Stimulated activated effector memory CD8-positive, alpha-beta T cell treated with anti-CD3 and anti-CD28 coated beads, Interleukin-12 subunit alpha, Interleukin-12 subunit beta, amount 100 ng/mL, for 72 hours (primary cell): ENCODE measurements around the gene SP2.
A peak's percentile ranks its signal among the peaks of the same experiment; 100 is the strongest.

ENCODE experiments used
- ATAC-seq: fragments of 150-1000 bp; cut with Tn5 transposase; 2 replicates; pipeline ENCODE4 v1.10.0; 2021
- DNase-seq, 2 donors: peaks; one replicate each; pipeline ENCODE4 v3.0.0; 2021 to 2022; ENCODE audit warnings: low spot score in 2 of 2
- H3K27ac Mint-ChIP-seq: one replicate; pipeline ENCODE4 v1.8.0; 2022; ENCODE audit warnings: mild to moderate bottlenecking, mixed read lengths
- H3K36me3 Mint-ChIP-seq: one replicate; pipeline ENCODE4 v1.8.0; 2022; ENCODE audit warnings: mild to moderate bottlenecking, mixed read lengths
- H3K4me1 Mint-ChIP-seq: one replicate; pipeline ENCODE4 v1.8.0; 2022; ENCODE audit warnings: mixed read lengths
- H3K4me3 Mint-ChIP-seq: one replicate; pipeline ENCODE4 v1.8.0; 2022; ENCODE audit warnings: mild to moderate bottlenecking, mixed read lengths
- H3K9me3 Mint-ChIP-seq: one replicate; pipeline ENCODE4 v1.8.0; 2022; ENCODE audit warnings: mixed read lengths

The SP2 gene

GRCh38 chr17:47862621-47863440, 33.2 kb upstream of the SP2 start:
- Mint-ChIP-seq H3K9me3 (no peaks in the 10 kb centered on the region), H3K4me1 (peaks cover 9% of the 10 kb centered on the region), H3K36me3 (no peaks in the 10 kb centered on the region), H3K4me3 (no peak overlapping the region), H3K27ac (no peak overlapping the region)
- ATAC-seq: peak; percentile 49
- DNase-seq: no peak

- no peak for DNase-seq
- Mint-ChIP-seq H3K9me3 (no peaks in the 10 kb centered on the region), H3K27ac (no peak overlapping the region), H3K36me3 (no peaks in the 10 kb centered on the region), H3K4me3 (no peak overlapping the region), H3K4me1 (peaks cover 9% of the 10 kb centered on the region)
- no peak for ATAC-seq
Observed at GRCh38 chr17:47864791-47865216, 31.2 kb upstream of the SP2 start.

DNA sequence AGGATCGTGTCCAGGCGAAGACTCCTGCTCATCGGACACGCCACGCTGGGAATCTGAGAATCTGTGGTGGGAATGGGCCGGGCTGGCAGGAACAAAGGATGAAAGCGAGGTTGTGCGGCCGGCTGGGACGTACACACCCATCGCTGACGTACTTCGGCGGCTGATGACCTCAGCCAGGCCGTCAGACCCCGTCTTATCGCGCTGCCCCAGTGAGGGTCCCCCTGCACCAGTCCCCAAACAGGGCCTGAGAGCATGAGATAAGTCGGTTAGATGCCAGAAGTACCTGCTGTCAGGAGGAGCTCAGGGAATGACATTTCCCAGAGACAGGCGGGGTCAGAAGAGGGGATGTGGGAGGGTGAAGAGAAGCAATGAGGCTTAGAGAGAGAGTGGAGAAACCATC, 29.1 kb upstream of the SP2 start:
- H3K4me3 Mint-ChIP-seq: no peak overlapping the region
- no peaks in the 10 kb centered on the region for H3K36me3 Mint-ChIP-seq
- H3K9me3 Mint-ChIP-seq: no peaks in the 10 kb centered on the region
- ATAC-seq (no peak), DNase-seq (no peak)
- H3K4me1 Mint-ChIP-seq: peaks cover 9% of the 10 kb centered on the region
- no peak overlapping the region for H3K27ac Mint-ChIP-seq

DNA sequence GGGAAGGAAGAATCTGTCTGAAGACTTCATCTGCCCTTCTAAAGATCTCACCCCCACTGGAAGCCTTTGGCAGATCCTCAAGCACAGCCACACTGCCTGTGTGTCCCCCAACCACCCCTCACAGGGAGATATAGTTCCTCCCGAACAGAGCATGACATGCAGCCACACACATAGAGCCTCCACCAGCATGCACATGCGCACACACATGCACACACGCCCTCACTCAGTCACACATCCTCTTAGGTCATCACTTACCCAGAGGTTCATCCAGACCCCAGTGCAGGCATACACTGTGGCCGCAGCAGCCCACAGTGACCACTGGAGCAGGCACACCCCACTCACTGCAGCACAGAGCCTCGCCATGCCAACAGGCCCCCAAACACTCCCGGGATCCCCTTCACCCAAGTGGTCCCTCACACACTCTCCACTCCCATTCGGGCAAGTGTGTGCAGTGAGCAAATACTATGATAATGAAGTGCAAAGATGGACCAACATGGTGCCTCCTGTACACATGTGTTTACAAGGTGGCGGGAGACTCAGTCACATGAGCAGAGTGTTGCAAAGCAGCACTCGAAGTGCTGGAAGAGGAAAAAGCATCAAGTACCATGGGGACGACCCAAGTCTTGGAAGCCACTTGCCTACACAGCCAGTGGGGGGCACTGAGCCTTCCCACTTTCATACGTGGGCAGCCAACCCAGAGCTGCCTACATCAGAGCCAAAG, 28.1 kb upstream of the SP2 start:
- peak; percentile 31 for ATAC-seq
- no peaks in the 10 kb centered on the region for H3K36me3 Mint-ChIP-seq
- H3K27ac Mint-ChIP-seq: no peak overlapping the region
- peaks cover 8% of the 10 kb centered on the region for H3K4me1 Mint-ChIP-seq
- H3K9me3 Mint-ChIP-seq: no peaks in the 10 kb centered on the region
- DNase-seq: no peak
- no peak overlapping the region for H3K4me3 Mint-ChIP-seq

DNA sequence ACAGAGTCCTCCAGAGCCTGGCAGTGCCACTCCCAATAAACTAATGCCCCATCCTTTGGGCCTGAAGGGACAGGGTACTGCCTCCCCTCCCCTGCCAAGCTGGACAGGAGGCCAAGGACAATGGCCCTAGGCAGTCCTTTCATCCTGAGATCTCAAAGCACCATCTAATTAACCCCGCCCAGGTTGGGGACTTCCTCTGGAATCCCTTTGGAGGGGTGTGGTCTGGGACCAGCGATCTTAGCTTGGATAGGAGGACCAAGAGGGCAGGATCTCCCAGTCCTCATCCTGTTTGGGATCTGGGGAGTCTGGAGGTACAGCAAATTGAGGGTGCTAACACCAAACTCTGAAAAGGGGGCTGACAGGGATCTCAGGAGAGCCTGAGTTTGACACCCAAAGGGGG, 26.9 kb upstream of the SP2 start:
- Mint-ChIP-seq H3K4me3 (no peak overlapping the region), H3K9me3 (no peaks in the 10 kb centered on the region), H3K36me3 (no peaks in the 10 kb centered on the region), H3K4me1 (peaks cover 5% of the 10 kb centered on the region), H3K27ac (no peak overlapping the region)
- no peak for ATAC-seq
- no peak for DNase-seq

GRCh38 chr17:47870056-47870455, 26.0 kb upstream of the SP2 start:
- no peak for DNase-seq
- Mint-ChIP-seq H3K4me1 (no peaks in the 10 kb centered on the region), H3K4me3 (no peak overlapping the region), H3K36me3 (no peaks in the 10 kb centered on the region), H3K9me3 (no peaks in the 10 kb centered on the region), H3K27ac (no peak overlapping the region)
- ATAC-seq: no peak

DNA sequence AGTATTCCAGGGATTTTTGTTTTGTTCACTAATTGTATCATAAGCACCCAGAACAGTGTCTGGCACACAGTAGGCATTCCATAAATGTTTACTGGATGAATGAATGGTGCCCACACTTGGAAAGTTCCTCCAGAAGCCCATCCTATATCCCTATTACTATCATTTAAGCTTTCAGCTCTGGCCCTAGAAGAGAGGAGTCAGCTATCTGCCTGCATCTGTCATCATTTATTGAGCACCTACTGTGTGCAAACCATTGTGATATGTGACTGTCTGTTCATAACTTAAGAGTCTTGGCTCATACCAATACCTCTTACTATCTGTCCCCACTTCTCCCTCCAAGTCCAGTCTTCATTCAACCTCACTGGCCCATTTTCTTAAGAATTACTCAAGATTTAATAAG, 25.0 kb upstream of the SP2 start:
- Mint-ChIP-seq H3K27ac (no peak overlapping the region), H3K4me3 (no peak overlapping the region), H3K9me3 (no peaks in the 10 kb centered on the region), H3K4me1 (no peaks in the 10 kb centered on the region), H3K36me3 (no peaks in the 10 kb centered on the region)
- ATAC-seq: no peak
- no peak for DNase-seq

DNA sequence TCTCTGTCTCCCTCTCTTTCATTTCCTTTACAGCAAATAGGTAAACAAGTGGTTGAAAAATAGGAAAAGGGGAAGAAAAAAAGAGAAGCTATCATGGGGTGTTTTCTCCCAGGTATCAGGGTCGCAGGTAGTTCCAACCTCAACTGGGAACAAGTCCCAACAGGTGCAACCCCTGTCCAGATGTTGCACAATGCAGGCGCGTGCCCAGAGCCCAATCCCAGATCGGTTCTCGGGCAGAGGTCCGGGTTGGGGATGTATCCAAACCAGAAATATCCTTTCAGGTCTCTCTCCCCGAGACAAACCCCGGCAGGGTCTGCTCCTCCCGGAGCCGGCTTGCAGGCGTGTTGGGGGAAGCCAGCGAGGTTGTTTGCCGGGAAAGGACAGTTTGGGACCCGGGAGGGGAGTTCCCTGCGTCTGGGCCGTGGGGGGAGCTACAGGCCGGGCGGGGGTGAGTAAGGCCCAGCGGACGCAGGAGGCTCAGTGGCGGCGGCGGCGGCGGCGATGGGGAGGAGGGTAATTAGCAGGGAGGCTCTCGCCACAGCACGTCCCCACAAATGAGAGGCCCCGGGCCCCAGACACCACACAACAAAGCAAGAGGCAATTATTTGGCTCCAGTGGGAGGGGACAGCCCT, 23.9 kb upstream of the SP2 start:
- DNase-seq (no peak), ATAC-seq (no peak)
- no peaks in the 10 kb centered on the region for H3K9me3 Mint-ChIP-seq
- H3K36me3 Mint-ChIP-seq: no peaks in the 10 kb centered on the region
- no peaks in the 10 kb centered on the region for H3K4me1 Mint-ChIP-seq
- no peak overlapping the region for H3K27ac Mint-ChIP-seq
- no peak overlapping the region for H3K4me3 Mint-ChIP-seq

DNA sequence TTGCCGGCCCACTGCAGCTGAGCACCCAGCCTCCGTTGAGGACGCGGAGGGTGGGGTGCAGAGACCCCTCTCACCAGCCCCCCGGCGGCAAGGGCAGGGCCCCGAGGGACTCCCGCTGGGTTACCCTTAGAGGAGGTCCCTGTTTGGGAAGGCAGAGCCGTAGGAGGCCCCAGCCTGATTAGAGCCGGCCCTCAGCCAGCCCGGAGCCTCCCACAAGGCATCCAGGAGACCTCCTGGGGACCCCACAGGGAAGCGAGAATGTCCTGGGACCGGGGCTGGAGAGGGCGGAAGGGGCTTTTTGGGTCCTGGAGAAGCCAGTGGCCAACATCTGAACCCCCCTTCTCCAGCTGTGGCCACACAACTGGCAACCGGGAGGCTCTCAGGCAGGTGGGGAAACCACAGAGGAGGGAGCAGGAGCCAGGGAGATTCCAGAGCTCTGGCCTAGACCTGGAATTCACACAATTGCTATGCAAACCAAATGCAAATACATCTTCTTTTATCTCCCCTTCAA, 23.3 kb upstream of the SP2 start:
- Mint-ChIP-seq H3K9me3 (no peaks in the 10 kb centered on the region), H3K27ac (no peak overlapping the region), H3K4me1 (no peaks in the 10 kb centered on the region), H3K4me3 (no peak overlapping the region), H3K36me3 (no peaks in the 10 kb centered on the region)
- no peak for ATAC-seq
- no peak for DNase-seq

GRCh38 chr17:47873200-47874090, 22.6 kb upstream of the SP2 start:
- no peak for ATAC-seq
- H3K36me3 Mint-ChIP-seq: no peaks in the 10 kb centered on the region
- no peak for DNase-seq
- H3K9me3 Mint-ChIP-seq: no peaks in the 10 kb centered on the region
- H3K27ac Mint-ChIP-seq: no peak overlapping the region
- H3K4me1 Mint-ChIP-seq: no peaks in the 10 kb centered on the region
- no peak overlapping the region for H3K4me3 Mint-ChIP-seq

DNA sequence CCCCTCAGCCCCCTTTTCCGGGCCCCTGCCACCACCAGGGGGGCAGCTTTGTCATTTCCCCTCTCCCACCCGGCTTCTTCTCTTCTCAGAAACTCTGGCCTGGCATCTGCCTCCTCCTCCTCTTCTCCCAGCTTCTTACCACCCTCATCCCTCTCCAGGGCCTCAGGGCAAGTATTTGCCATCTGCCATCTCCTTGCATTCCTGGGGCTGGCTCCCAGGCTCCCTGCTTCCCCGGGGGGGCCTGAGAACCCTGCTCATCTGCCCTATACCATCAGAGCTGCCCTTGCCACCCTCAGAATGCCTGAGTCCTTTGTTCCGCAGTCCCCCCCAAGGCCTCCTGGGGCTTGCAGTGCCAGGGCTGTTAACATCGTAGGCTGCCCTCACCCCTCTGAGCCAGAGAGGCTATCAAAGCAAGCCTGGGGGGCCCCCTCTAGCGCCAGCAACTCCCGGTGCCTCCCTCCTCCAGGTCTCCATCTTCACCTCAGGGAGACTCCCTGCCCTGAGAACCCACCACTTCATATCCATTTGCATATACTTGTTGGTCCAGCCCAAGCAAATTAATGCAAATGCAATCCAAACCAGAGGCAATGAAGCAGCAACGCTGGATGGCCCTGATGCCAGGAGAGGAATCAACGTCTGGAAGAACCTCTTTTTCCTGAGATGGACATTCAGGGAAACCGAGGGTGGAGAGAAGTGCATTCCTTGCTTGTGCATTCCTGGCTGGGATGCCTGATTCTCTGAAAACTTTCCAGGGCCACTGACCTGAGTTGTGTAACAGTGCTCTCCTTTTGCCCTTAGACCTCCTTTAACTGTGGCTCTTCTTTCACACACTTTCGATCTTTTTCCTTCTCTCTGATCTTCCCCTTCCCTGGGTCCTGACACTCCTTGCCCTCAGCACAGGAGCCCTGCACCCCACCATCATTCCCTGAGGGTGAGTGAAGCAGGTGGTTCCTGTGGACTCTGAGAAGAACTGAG, 20.7 kb upstream of the SP2 start:
- H3K36me3 Mint-ChIP-seq: no peaks in the 10 kb centered on the region
- ATAC-seq: no peak
- no peak for DNase-seq
- no peak overlapping the region for H3K4me3 Mint-ChIP-seq
- peaks cover 7% of the 10 kb centered on the region for H3K4me1 Mint-ChIP-seq
- H3K9me3 Mint-ChIP-seq: no peaks in the 10 kb centered on the region
- H3K27ac Mint-ChIP-seq: peak overlapping the region; percentile 45

- ATAC-seq: no peak
- no peak for DNase-seq
- no peak overlapping the region for H3K27ac Mint-ChIP-seq
- H3K36me3 Mint-ChIP-seq: no peaks in the 10 kb centered on the region
- H3K9me3 Mint-ChIP-seq: no peaks in the 10 kb centered on the region
- no peak overlapping the region for H3K4me3 Mint-ChIP-seq
- peaks cover 7% of the 10 kb centered on the region for H3K4me1 Mint-ChIP-seq
Observed at GRCh38 chr17:47877368-47878034, 18.5 kb upstream of the SP2 start.

DNA sequence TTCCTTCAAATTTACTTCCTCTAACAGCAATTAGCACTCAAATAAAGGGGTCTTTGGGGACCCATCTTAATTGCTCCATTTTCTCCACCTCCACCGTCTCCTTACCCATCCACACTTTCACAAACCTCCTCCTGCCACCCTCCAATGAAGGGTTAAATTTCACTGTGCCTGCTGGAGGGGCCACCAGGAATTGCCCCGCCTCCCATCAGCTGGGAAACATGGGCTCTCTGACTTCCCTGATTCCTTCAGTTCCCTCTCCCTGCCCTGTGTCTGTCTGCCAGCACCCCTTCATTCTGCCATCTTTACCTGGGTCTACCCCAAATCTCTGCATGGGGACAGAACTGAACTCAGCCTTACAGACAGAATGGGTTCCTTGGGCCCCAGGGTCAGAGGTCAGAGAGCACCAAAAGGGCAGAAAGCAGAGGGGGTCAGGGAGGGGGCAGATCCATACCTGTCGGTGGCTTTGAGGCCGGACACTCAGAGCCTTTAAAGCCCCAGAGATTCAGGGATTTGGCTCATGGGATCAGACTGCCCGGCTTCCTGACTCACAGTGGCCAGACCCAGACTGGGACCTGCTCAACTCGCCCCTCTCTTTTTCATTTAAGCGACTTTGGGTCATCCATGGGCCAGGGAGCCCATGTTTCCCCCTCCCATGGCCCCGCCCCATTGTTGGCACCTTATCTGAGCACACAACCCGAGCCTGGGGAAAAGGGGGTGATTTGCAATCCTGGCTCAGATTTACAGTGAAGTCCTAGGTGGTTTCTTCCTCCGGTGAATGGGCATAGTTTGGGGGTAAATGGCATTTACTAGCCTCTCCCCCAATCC, 17.6 kb upstream of the SP2 start:
- Mint-ChIP-seq H3K4me1 (peaks cover 11% of the 10 kb centered on the region), H3K27ac (no peak overlapping the region), H3K9me3 (no peaks in the 10 kb centered on the region), H3K36me3 (no peaks in the 10 kb centered on the region), H3K4me3 (no peak overlapping the region)
- ATAC-seq: no peak
- DNase-seq: no peak
